Measurements from ENCODE around the gene COPS2. TPM values are rescaled to one million over a fixed set of nuclear protein-coding genes. Genes with fewer than 3 reads are reported as not detected.
"Not testable (repeated sequence)": the region's sequence is repeated elsewhere in the genome, so short reads cannot be mapped to it uniquely, and the experiment has no call there.

COPS2 gene
- total RNA-seq, 1 donor from 2014 or later, result 68.2 TPM

GRCh38 chr15:49182128-49182527 is 26.7 kb upstream of the COPS2 start:
- Mint-ChIP-seq H3K27ac (ENCODE audit: unreplicated experiment) (no peak overlapping the region), H3K4me3 (ENCODE audit: unreplicated experiment) (no peak overlapping the region), H3K36me3 (ENCODE audit: unreplicated experiment) (peaks cover 19% of the 10 kb centered on the region), H3K9me3 (ENCODE audit: unreplicated experiment) (peaks cover 6% of the 10 kb centered on the region), H3K4me1 (ENCODE audit: unreplicated experiment) (no peaks in the 10 kb centered on the region), H3K27me3 (ENCODE audit: unreplicated experiment) (no peaks in the 10 kb centered on the region)
- TF ChIP-seq, protein P1, sequence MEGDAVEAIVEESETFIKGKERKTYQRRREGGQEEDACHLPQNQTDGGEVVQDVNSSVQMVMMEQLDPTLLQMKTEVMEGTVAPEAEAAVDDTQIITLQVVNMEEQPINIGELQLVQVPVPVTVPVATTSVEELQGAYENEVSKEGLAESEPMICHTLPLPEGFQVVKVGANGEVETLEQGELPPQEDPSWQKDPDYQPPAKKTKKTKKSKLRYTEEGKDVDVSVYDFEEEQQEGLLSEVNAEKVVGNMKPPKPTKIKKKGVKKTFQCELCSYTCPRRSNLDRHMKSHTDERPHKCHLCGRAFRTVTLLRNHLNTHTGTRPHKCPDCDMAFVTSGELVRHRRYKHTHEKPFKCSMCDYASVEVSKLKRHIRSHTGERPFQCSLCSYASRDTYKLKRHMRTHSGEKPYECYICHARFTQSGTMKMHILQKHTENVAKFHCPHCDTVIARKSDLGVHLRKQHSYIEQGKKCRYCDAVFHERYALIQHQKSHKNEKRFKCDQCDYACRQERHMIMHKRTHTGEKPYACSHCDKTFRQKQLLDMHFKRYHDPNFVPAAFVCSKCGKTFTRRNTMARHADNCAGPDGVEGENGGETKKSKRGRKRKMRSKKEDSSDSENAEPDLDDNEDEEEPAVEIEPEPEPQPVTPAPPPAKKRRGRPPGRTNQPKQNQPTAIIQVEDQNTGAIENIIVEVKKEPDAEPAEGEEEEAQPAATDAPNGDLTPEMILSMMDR (IDR thresholded peaks at IDR 0.05), result no peak
- no peak for DNase-seq (ENCODE audit: extremely low spot score, unreplicated experiment)

GRCh38 chr15:49179433-49180190 is 24.2 kb upstream of the COPS2 start:
- no peak for DNase-seq (ENCODE audit: extremely low spot score, unreplicated experiment)
- no peak overlapping the region for H3K27ac Mint-ChIP-seq (ENCODE audit: unreplicated experiment)
- no peaks in the 10 kb centered on the region for H3K27me3 Mint-ChIP-seq (ENCODE audit: unreplicated experiment)
- H3K4me1 Mint-ChIP-seq (ENCODE audit: unreplicated experiment), result no peaks in the 10 kb centered on the region
- H3K4me3 Mint-ChIP-seq (ENCODE audit: unreplicated experiment), result no peak overlapping the region
- TF ChIP-seq, protein P1 (IDR thresholded peaks at IDR 0.05), result no peak
- H3K9me3 Mint-ChIP-seq (ENCODE audit: unreplicated experiment), result peaks cover 6% of the 10 kb centered on the region
- H3K36me3 Mint-ChIP-seq (ENCODE audit: unreplicated experiment), result peaks cover 9% of the 10 kb centered on the region

- Mint-ChIP-seq H3K9me3 (ENCODE audit: unreplicated experiment) (no peaks in the 10 kb centered on the region), H3K27ac (ENCODE audit: unreplicated experiment) (no peak overlapping the region), H3K36me3 (ENCODE audit: unreplicated experiment) (peaks cover 5% of the 10 kb centered on the region), H3K4me1 (ENCODE audit: unreplicated experiment) (no peaks in the 10 kb centered on the region), H3K4me3 (ENCODE audit: unreplicated experiment) (no peak overlapping the region), H3K27me3 (ENCODE audit: unreplicated experiment) (no peaks in the 10 kb centered on the region)
- DNase-seq (ENCODE audit: extremely low spot score, unreplicated experiment), result no peak
- TF ChIP-seq, protein P1 (IDR thresholded peaks at IDR 0.05), result no peak
These were observed 23.1 kb upstream of the COPS2 start for GRCh38 chr15:49178497-49178896.

DNA sequence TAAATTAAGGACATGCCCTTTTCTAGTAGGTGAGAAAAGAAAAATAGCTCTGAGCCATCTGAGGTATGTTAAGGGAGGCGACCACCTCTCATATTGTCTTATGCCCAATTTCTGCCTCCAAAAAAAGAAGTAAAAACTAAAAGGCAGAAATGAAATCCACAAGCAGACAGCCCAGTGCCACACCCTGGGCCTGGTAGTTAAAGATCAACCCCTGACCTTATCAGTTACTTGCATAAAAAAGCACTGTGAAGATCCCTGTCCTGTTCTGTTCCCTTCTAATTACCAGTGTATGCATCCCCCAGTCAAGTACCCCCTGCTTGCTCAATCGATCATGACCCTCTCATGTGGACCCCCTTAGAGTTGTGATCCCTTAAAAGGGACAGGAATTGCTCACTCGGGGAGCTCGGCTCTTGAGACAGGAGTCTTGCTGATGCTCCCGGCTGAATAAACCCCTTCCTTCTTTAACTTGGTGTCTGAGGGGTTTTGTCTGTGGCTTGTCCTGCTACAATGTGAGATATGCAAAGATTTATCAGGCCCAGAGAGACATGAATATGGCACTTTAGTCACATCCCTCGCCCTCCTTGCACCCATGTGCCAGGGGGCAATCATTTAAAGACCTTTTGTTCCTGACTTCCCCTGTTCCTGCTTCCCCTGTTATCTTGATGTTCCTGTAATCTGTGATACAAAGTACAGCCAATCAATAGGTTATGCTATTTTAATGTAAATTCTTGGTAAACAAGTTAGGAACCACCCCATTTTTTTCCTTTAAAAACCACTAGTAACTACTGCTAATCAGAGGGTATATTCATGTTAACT is 20.4 kb upstream of the COPS2 start:
- H3K4me1 Mint-ChIP-seq (ENCODE audit: unreplicated experiment), result peaks cover 16% of the 10 kb centered on the region
- H3K27me3 Mint-ChIP-seq (ENCODE audit: unreplicated experiment); H3K9me3 Mint-ChIP-seq (ENCODE audit: unreplicated experiment); DNase-seq (ENCODE audit: extremely low spot score, unreplicated experiment); H3K27ac Mint-ChIP-seq (ENCODE audit: unreplicated experiment); H3K4me3 Mint-ChIP-seq (ENCODE audit: unreplicated experiment); H3K36me3 Mint-ChIP-seq (ENCODE audit: unreplicated experiment): not testable (repeated sequence)

DNA sequence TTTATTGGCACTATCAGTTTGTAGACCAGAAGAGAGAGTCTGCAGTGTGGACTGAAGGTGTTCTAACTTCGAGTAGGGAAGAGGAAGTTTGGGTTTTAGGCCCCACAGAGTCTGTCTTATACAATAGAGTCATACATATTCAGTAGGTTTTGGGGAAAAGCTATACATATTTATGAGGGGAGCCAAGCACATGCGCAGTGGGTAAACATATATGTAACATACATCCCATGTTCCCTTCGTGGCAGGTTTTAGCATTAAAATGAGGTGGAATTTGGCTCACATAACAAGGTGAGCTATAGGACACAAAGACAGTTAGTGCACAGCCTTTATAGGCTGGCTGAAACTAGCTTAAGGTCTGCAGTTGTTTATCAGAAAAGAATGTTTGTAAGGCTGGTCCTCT is 19.5 kb upstream of the COPS2 start:
- H3K36me3 Mint-ChIP-seq (ENCODE audit: unreplicated experiment), result peaks cover 5% of the 10 kb centered on the region
- H3K27ac Mint-ChIP-seq (ENCODE audit: unreplicated experiment), result no peak overlapping the region
- H3K9me3 Mint-ChIP-seq (ENCODE audit: unreplicated experiment), result no peaks in the 10 kb centered on the region
- TF ChIP-seq, protein P1 (IDR thresholded peaks at IDR 0.05), result no peak
- H3K4me3 Mint-ChIP-seq (ENCODE audit: unreplicated experiment), result no peak overlapping the region
- no peaks in the 10 kb centered on the region for H3K27me3 Mint-ChIP-seq (ENCODE audit: unreplicated experiment)
- peaks cover 22% of the 10 kb centered on the region for H3K4me1 Mint-ChIP-seq (ENCODE audit: unreplicated experiment)
- no peak for DNase-seq (ENCODE audit: extremely low spot score, unreplicated experiment)

All from osteocyte (in vitro differentiated cells).